B cell (primary cell): ENCODE measurements around the gene PDE11A. TPM values are rescaled to one million over a fixed set of nuclear protein-coding genes. Genes with fewer than 3 reads are reported as not detected.

Source experiments
- ATAC-seq: fragments of 200-7000 bp; cut with Tn5 transposase; one replicate; pipeline ENCODE4 v1.10.0; 2021; ENCODE audit warnings: low read depth, mild to moderate bottlenecking, moderate number of reproducible peaks, moderate library complexity
- CTCF ChIA-PET: fragments of 350-600 bp; sonication (Branson Sonifier 250); formaldehyde crosslinking; loops from one replicate; lab custom pipeline; 2021; ENCODE audit warnings: antibody characterized with exemption, inconsistent platforms; lab: Charles Lee
- POLR2A ChIA-PET: fragments of 350-600 bp; sonication (Branson Sonifier 250); formaldehyde crosslinking; loops from one replicate; lab custom pipeline; 2021; ENCODE audit warnings: antibody characterized with exemption; lab: Charles Lee
- DNase-seq: peaks from one replicate; pipeline ENCODE4 v3.0.0; 2013
- H2AFZ ChIP-seq: 2 replicates; pipeline ENCODE4 v1.6.1; 2012; ENCODE audit warnings: mild to moderate bottlenecking, low read depth, low read length; ENCODE audit not compliant: insufficient read depth, poor library complexity, severe bottlenecking
- H3K27ac ChIP-seq, 2 donors: 1 replicate in 1 of 2; 2 replicates in 1 of 2; pipeline ENCODE4 v1.5.1; 2012 to 2013; ENCODE audit warnings: low read length in 2 of 2, mild to moderate bottlenecking in 2 of 2, moderate library complexity in 1 of 2
- H3K27me3 ChIP-seq, 4 experiments: fragments of 200-600 bp in 1 of 4; sonication (generic) in 1 of 4; replicated peaks in 1 of 4; 1 replicate in 2 of 4; 2 replicates in 2 of 4; pipeline versions ENCODE4 v1.6.1 to v1.7.0; 2013 to 2016; ENCODE audit warnings: low read length in 3 of 4, mild to moderate bottlenecking in 2 of 4, mixed read lengths in 1 of 4, moderate library complexity in 1 of 4; ENCODE audit not compliant: insufficient read depth in 4 of 4, control insufficient read depth in 3 of 4; ENCODE audit errors: control extremely low read depth in 1 of 4
- H3K36me3 ChIP-seq, 2 experiments: replicated peaks in 1 of 2; 1 replicate in 1 of 2; 2 replicates in 1 of 2; pipeline versions ENCODE4 v1.6.1 to v1.7.1; 2013; ENCODE audit warnings: low read length in 1 of 2; ENCODE audit not compliant: insufficient read depth in 2 of 2, control insufficient read depth in 1 of 2; ENCODE audit errors: control extremely low read depth in 1 of 2, extremely low read depth in 1 of 2
- H3K4me1 ChIP-seq, 2 donors: fragments of 200-600 bp in 1 of 2; sonication (generic) in 1 of 2; 1 replicate in 1 of 2; 2 replicates in 1 of 2; pipeline versions ENCODE4 v1.5.1 to v1.6.1; 2013 to 2017; ENCODE audit warnings: low read length in 2 of 2; ENCODE audit not compliant: control insufficient read depth in 2 of 2, insufficient read depth in 2 of 2
- H3K4me2 ChIP-seq: replicated peaks from 2 replicates; pipeline ENCODE3; 2012; ENCODE audit warnings: mild to moderate bottlenecking, low read depth, low read length; ENCODE audit not compliant: poor library complexity, severe bottlenecking
- H3K4me3 ChIP-seq, 5 experiments: fragments of 200-600 bp in 1 of 5; sonication (generic) in 1 of 5; 1 replicate in 3 of 5; 2 replicates in 2 of 5; pipeline versions ENCODE4 v1.5.1 to v1.7.0; 2011 to 2016; ENCODE audit warnings: low read length in 4 of 5, mild to moderate bottlenecking in 4 of 5, low read depth in 2 of 5, control low read depth in 1 of 5, moderate library complexity in 1 of 5; ENCODE audit not compliant: insufficient read depth in 1 of 5; ENCODE audit errors: control extremely low read depth in 1 of 5, extremely low read depth in 1 of 5
- H3K79me2 ChIP-seq: fragments of 200-600 bp; sonication (generic); one replicate; pipeline ENCODE4 v1.6.0; 2016; ENCODE audit warnings: low read length; ENCODE audit not compliant: control insufficient read depth, insufficient read depth
- H3K9ac ChIP-seq: fragments of 200-600 bp; sonication (generic); 2 replicates; pipeline ENCODE4 v1.6.1; 2017; ENCODE audit warnings: mild to moderate bottlenecking, low read length, moderate library complexity
- H3K9me3 ChIP-seq, 3 donors: one replicate each; pipeline versions ENCODE4 v1.6.1 to v1.7.1; 2013; ENCODE audit warnings: low read length in 2 of 3; ENCODE audit not compliant: control insufficient read depth in 2 of 3, insufficient read depth in 1 of 3; ENCODE audit errors: control extremely low read depth in 1 of 3
- H4K20me1 ChIP-seq: 2 replicates; pipeline ENCODE4 v1.6.0; 2012; ENCODE audit warnings: mild to moderate bottlenecking, low read length; ENCODE audit not compliant: insufficient read depth, control insufficient read depth, poor library complexity, severe bottlenecking
- H3K27ac Mint-ChIP-seq: one replicate; pipeline ENCODE4 v1.8.0; 2021; ENCODE audit warnings: mixed read lengths
- H3K27me3 Mint-ChIP-seq: one replicate; pipeline ENCODE4 v1.8.0; 2021; ENCODE audit warnings: mixed read lengths
- H3K4me1 Mint-ChIP-seq: one replicate; pipeline ENCODE4 v1.8.0; 2021; ENCODE audit warnings: mixed read lengths
- H3K4me3 Mint-ChIP-seq: one replicate; pipeline ENCODE4 v1.8.0; 2021; ENCODE audit warnings: mixed read lengths
- H3K9me3 Mint-ChIP-seq: one replicate; pipeline ENCODE4 v1.8.0; 2022; ENCODE audit warnings: mixed read lengths; ENCODE audit not compliant: insufficient read depth
- EZH2 ChIP-seq: IDR thresholded peaks from 2 replicates; pipeline ENCODE4 v1.6.1; 2012; ENCODE audit warnings: borderline replicate concordance, low read depth, mild to moderate bottlenecking, moderate library complexity, low read length; ENCODE audit not compliant: insufficient read depth, poor library complexity, severe bottlenecking
- WGBS: methylation state at CpG from one replicate; pipeline ENCODE4 v1.1.5; 2013; ENCODE audit warnings: missing lambda C conversion rate; ENCODE audit not compliant: insufficient coverage; 5-methylcytosine and 5-hydroxymethylcytosine counted together
- intact Hi-C: fragments of 100-400 bp; cut with micrococcal nuclease; formaldehyde crosslinking; loops from one replicate; pipeline ENCODE4 v1.10.0; 2022
- polyA plus RNA-seq: library from polyadenylated mRNA; depleted of rRNA; stranded (reverse); fragments of >200 nt; gene quantifications from 2 replicates; pipeline ENCODE4 v1.2.3, GENCODE V29; 2012
- total RNA-seq, 2 donors: library from RNA; stranded (reverse); fragments of 120-200 nt in 1 of 2; gene quantifications; 1 replicate in 1 of 2; 2 replicates in 1 of 2; pipeline versions ENCODE4 v1.2.3 to v1.2.4, GENCODE V29; 2013 to 2022
- TF ChIP-seq, protein P1 (sequence below): fragments of 200-600 bp; IDR thresholded peaks from one replicate; pipeline ENCODE4 v1.8.0; 2022; ENCODE audit warnings: antibody characterized with exemption, mild to moderate bottlenecking

The PDE11A gene
- total and polyA plus RNA-seq, 2 donors (not counting 1 experiment from before 2014, with no cell fraction given) = 0.25 TPM; not detected in 1

DNA sequence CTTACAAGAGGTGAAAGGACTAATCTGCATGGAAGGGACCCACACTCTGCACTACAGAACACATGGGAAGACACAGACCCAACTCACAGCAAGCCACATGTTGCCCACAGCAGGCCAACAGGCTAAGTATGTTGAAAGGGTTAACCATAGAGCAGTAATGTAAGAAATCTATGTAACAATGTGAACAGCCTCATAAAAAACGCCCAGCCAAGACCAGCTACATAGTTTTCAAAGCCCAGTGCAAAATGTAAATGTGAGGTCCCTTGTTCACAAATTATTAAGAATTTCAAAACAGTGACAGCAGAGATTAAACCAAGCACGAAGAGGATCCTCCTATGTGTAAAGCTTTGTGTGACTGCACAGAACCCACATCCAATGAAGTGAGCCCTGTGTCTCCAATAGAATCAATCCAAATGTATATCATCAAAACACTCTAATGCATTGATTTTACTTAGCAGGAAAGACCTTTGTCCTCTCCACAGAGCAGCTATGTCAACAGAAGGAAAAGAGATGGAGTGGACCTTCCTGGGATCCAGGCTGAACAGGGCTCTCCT is 469.9 kb downstream of the PDE11A start:
- Histone ChIP-seq H3K36me3 (no peaks in the 10 kb centered on the region), H3K4me1 (no peaks in the 10 kb centered on the region), H3K27ac (no peak overlapping the region), H3K9ac (no peak overlapping the region), H3K9me3 (no peaks in the 10 kb centered on the region), H3K79me2 (no peaks in the 10 kb centered on the region), H3K4me3 (no peak overlapping the region), H4K20me1 (no peaks in the 10 kb centered on the region), H2AFZ (no peak overlapping the region), H3K4me2 (no peak overlapping the region), H3K27me3 (no peaks in the 10 kb centered on the region)
- ATAC-seq (no peak), DNase-seq (no peak)
- CTCF ChIA-PET = interaction anchor here (1.0 to 3.0 kb wide), 2 partner anchors 269 to 437 kb away, joined by 3 to 11 read pairs; no protein-coding TSS in a partner anchor
- Mint-ChIP-seq H3K27ac (no peak overlapping the region), H3K9me3 (no peaks in the 10 kb centered on the region), H3K4me1 (no peaks in the 10 kb centered on the region), H3K4me3 (no peak overlapping the region), H3K27me3 (peaks cover 9% of the 10 kb centered on the region)
- no peak for TF ChIP-seq EZH2
- intact Hi-C loops = no loop called here
- POLR2A ChIA-PET = no interaction called here
- 100% methylated on average over 1 of the region's 2 CpGs for WGBS

DNA sequence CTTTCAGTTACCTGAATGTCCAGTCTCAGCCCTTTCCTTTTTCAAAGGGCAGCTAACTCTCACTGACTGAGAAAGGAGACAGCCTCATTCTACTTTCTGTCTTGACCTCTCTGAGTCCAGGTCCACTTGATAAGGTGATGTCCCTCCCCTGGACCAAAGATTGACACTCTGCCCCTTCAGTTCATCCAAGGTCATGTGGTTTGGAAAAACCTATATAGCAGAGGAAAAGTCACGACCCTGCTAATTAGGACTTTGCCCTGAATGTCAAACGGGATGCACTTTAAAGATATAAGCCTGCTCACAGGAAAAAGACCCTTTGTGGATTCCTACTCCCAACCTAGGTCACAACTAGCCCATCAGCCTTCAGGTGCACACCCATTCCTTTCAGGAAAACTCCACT is 471.7 kb downstream of the PDE11A start:
- intact Hi-C loops = no loop called here
- H3K9me3 Mint-ChIP-seq = no peaks in the 10 kb centered on the region
- POLR2A ChIA-PET = no interaction called here

More for the DNA sequence above, 471.7 kb downstream of the PDE11A start:
- Histone ChIP-seq H3K27me3 (no peaks in the 10 kb centered on the region), H3K4me3 (no peak overlapping the region), H3K79me2 (no peaks in the 10 kb centered on the region), H3K27ac (no peak overlapping the region), H4K20me1 (no peaks in the 10 kb centered on the region), H2AFZ (no peak overlapping the region), H3K9me3 (no peaks in the 10 kb centered on the region), H3K4me2 (no peak overlapping the region), H3K4me1 (no peaks in the 10 kb centered on the region), H3K9ac (no peak overlapping the region), H3K36me3 (no peaks in the 10 kb centered on the region)
- H3K27me3 Mint-ChIP-seq = peaks cover 10% of the 10 kb centered on the region
- DNase-seq (no peak), ATAC-seq (no peak)
- TF ChIP-seq EZH2 = no peak
- TF ChIP-seq, protein P1, sequence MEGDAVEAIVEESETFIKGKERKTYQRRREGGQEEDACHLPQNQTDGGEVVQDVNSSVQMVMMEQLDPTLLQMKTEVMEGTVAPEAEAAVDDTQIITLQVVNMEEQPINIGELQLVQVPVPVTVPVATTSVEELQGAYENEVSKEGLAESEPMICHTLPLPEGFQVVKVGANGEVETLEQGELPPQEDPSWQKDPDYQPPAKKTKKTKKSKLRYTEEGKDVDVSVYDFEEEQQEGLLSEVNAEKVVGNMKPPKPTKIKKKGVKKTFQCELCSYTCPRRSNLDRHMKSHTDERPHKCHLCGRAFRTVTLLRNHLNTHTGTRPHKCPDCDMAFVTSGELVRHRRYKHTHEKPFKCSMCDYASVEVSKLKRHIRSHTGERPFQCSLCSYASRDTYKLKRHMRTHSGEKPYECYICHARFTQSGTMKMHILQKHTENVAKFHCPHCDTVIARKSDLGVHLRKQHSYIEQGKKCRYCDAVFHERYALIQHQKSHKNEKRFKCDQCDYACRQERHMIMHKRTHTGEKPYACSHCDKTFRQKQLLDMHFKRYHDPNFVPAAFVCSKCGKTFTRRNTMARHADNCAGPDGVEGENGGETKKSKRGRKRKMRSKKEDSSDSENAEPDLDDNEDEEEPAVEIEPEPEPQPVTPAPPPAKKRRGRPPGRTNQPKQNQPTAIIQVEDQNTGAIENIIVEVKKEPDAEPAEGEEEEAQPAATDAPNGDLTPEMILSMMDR = no peak
- no peaks in the 10 kb centered on the region for H3K4me1 Mint-ChIP-seq
- H3K27ac Mint-ChIP-seq = no peak overlapping the region
- WGBS = 80% methylated on average over 2 of the region's 2 CpGs
- CTCF ChIA-PET = no interaction called here
- no peak overlapping the region for H3K4me3 Mint-ChIP-seq
